Activated naive CD8-positive, alpha-beta T cell treated with anti-CD3 and anti-CD28 coated beads, Interleukin-2, amount 50 U/mL, for 24 hours (primary cell): Measurements from ENCODE around the gene GRIK3.
A peak's percentile ranks its signal among the peaks of the same experiment; 100 is the strongest.

Source experiments
- ATAC-seq: fragments of 150-1000 bp; cut with Tn5 transposase; one replicate; pipeline ENCODE4 v1.10.0; 2021
- DNase-seq: peaks from one replicate; pipeline ENCODE4 v3.0.0; 2021
- H3K27ac Mint-ChIP-seq: one replicate; pipeline ENCODE4 v1.8.0; 2021; ENCODE audit warnings: mild to moderate bottlenecking, mixed read lengths
- H3K27me3 Mint-ChIP-seq: one replicate; pipeline ENCODE4 v1.8.0; 2021; ENCODE audit warnings: mixed read lengths
- H3K36me3 Mint-ChIP-seq: one replicate; pipeline ENCODE4 v1.8.0; 2021; ENCODE audit warnings: low read depth, mixed read lengths
- H3K4me1 Mint-ChIP-seq: one replicate; pipeline ENCODE4 v1.8.0; 2021; ENCODE audit warnings: mixed read lengths
- H3K4me3 Mint-ChIP-seq: one replicate; pipeline ENCODE4 v1.8.0; 2021; ENCODE audit warnings: mild to moderate bottlenecking, moderate library complexity, mixed read lengths
- H3K9me3 Mint-ChIP-seq: one replicate; pipeline ENCODE4 v1.8.0; 2021; ENCODE audit warnings: mixed read lengths

GRIK3 gene

DNA sequence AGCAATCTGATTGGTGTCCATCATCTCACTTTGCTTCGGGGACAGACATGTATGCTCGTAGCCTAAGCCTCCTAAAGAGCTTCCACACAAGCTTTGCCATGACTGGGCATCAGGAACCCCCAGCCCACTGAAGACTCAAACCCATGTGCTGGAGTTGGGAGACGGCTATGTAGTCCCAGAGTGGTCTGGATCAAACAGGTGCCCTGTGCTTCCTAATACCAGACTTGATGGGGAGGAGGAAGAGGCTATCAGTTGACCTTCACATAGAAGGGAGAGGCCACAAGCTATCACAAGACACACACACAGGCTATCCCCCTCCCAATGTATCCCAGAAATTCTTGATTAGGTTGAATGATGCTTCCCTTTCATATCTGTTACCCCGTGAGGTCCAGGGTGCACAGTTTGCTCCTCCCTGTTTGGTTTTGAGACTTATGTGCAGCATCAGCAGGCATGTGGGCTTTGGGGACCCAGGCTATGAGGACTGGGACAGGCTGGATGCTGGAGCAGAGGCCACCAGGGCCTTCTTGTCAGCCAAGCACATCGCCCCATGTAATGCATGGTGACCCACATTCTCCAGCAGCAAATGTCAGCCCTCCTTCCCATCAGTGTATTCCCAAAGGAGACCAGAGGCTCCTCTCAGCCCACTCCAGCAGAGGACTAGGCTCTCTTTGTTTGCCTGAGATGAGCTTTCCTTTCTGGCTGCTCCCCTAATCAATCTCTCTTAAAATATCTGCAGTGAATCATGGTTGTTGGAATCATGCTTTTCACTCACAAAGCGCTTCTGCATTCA, 159.8 kb downstream of the GRIK3 start:
- H3K27me3 Mint-ChIP-seq, result peaks cover 8% of the 10 kb centered on the region
- no peak overlapping the region for H3K27ac Mint-ChIP-seq
- no peaks in the 10 kb centered on the region for H3K36me3 Mint-ChIP-seq
- H3K9me3 Mint-ChIP-seq, result no peaks in the 10 kb centered on the region
- no peak overlapping the region for H3K4me3 Mint-ChIP-seq
- ATAC-seq (no peak), DNase-seq (no peak)
- H3K4me1 Mint-ChIP-seq, result no peaks in the 10 kb centered on the region

DNA sequence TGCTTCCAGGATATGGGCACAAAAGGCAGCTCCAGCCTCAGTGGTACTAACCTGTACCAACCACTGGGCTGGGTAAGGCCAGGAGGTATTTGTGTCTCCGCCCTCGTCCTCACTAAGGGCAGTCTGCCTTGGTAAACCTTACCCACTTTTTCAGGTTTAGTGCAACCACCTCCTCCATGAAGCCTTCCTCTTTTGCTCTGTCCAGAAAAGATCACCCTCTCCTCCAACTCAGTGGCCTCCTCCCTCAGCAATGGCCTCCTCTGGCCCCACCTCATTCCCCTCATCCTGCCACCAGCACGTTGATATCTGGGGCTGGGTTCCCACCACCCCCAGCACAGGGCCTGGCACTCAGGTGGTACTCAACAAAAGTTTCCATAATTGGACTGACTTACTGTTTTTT, 161.5 kb downstream of the GRIK3 start:
- Mint-ChIP-seq H3K27ac (no peak overlapping the region), H3K4me1 (no peaks in the 10 kb centered on the region), H3K36me3 (no peaks in the 10 kb centered on the region), H3K27me3 (peaks cover 8% of the 10 kb centered on the region), H3K4me3 (no peak overlapping the region), H3K9me3 (no peaks in the 10 kb centered on the region)
- ATAC-seq, result no peak
- no peak for DNase-seq

DNA sequence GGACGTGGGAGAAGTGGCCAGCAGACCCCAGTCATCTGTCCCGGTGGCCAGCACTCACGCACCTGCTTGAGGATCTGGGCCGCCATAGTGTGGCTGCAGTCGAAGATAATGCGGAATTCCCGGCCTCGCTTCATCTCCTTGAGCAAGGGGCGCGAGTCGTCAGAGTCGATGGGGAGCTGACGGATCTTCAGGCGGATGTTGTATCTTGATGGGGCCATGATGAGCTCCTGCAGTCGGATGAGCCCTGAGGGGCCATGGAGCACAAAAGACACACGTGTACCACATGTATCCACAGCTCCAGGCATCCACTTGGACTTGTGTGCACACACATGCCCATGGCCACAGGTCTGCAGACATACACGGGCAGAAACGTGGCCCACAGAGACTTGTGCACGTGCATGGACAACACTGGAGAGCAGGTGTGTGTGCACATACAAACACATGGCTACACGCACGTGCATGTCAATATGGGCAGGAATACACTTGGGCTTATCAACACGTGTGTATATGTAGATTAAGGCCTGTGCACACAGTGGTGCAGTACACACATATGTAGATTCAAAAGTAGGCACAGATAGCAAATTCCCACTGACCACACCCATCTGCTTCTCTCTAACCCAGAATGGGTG, 162.1 kb downstream of the GRIK3 start:
- Mint-ChIP-seq H3K4me1 (no peaks in the 10 kb centered on the region), H3K36me3 (no peaks in the 10 kb centered on the region), H3K9me3 (no peaks in the 10 kb centered on the region), H3K27ac (no peak overlapping the region), H3K4me3 (no peak overlapping the region), H3K27me3 (peaks cover 4% of the 10 kb centered on the region)
- no peak for DNase-seq
- ATAC-seq, result no peak

DNA sequence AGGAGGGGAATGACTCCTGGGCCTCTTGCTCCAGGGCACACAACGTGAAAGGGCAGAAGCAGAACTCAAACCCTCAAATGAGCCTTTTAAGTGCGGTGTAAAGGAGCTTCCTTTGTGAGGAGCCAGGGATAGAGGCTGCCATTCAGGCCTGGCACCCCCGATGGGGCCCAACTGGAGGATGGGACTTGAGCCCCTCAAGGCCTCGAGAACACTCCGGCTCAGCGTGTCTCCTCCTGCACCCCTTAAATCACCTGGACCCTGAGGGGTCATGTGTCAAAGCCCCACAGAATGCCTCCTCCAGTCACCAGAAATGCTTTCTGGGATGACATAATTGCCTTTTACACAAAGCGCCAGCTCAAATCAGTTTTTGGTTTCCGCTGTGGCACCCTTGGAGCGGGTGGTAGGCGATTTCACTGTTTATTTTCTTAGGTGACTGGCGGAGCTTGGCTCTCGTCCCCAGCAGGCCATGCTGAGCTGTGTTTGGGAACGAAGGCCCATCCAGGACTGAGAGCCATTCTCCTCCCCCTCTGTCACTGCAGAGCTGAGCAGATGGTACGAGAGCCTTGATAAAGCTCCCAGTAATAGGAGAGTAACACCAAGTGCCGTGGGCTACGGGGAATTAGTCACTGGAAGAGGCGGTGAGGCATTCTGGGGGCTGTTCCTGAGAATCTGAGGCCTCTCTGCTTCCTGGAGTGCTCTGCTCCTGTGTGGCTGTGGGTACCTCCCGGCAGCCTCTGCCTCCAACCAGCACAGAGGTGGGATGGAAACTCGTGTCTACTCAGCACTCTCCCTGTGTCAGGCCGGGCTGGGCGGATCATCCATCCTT, 163.0 kb downstream of the GRIK3 start:
- no peaks in the 10 kb centered on the region for H3K4me1 Mint-ChIP-seq
- H3K27me3 Mint-ChIP-seq, result peaks cover 4% of the 10 kb centered on the region
- H3K27ac Mint-ChIP-seq, result no peak overlapping the region
- H3K9me3 Mint-ChIP-seq, result no peaks in the 10 kb centered on the region
- H3K4me3 Mint-ChIP-seq, result no peak overlapping the region
- DNase-seq (no peak), ATAC-seq (no peak)
- no peaks in the 10 kb centered on the region for H3K36me3 Mint-ChIP-seq

DNA sequence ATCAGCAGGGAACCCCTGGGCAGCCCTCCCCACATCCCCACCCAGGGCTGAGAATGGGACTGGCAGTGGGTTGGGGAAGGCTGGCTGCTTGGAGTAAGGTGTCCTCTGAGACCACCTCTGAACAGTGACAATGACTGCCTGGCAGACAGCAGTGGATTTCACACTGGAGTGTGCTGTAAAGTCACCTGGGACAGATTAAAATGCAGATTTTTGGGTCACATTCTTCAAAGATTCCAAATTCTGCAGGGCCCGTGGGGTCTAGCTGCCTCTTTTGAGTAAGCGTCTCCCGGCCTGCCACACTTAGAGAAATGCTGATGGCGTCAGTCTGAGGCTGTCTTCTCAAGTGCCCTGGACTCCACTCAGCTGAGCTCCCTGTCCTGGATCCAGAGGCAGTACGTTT, 164.5 kb downstream of the GRIK3 start:
- H3K9me3 Mint-ChIP-seq, result no peaks in the 10 kb centered on the region
- H3K36me3 Mint-ChIP-seq, result no peaks in the 10 kb centered on the region
- H3K4me3 Mint-ChIP-seq, result no peak overlapping the region
- no peak for DNase-seq
- ATAC-seq, result no peak
- H3K27ac Mint-ChIP-seq, result no peak overlapping the region
- no peaks in the 10 kb centered on the region for H3K4me1 Mint-ChIP-seq
- peaks cover 4% of the 10 kb centered on the region for H3K27me3 Mint-ChIP-seq

DNA sequence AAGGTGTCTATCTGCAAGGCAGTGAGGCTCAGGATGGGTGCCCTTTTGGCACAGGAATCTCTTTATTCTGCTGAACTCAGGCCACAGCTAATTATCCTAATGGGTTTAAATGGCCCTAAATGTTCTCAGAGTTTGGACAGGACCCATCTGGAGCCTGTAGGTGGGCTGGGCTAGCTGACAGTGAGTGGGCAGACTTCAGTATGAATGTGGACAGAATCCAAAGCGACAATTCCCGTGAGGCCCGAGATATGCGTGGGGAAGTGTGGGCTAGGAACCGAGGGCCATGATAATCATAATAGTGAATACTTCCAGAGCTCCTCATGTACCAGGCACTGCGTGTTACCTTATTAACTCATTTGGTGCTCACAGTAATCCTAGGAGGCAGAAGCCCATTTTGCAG, 165.3 kb downstream of the GRIK3 start:
- ATAC-seq (no peak), DNase-seq (no peak)
- no peaks in the 10 kb centered on the region for H3K4me1 Mint-ChIP-seq
- no peaks in the 10 kb centered on the region for H3K9me3 Mint-ChIP-seq
- H3K4me3 Mint-ChIP-seq, result no peak overlapping the region
- H3K27me3 Mint-ChIP-seq, result peaks cover 4% of the 10 kb centered on the region
- no peak overlapping the region for H3K27ac Mint-ChIP-seq
- H3K36me3 Mint-ChIP-seq, result no peaks in the 10 kb centered on the region

DNA sequence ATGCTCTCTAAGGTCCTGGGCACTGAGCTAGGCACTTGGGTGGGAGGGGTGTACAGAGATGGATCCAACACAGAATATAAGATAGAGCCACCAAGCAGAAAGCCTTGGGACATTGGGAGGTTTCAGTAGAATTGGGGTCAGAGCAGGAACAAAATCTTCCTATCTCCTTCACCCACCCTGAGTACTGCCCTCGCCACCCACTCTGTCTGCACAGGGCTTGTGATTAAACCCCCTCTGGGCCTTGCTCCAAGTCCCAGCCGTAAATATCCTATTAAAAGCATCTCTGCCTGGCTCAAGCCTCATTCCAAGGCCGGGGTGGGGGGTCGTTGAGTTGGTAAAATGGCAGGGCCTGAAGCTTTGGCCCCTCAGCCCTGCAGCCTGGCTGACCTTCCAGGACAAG, 166.7 kb downstream of the GRIK3 start:
- H3K27ac Mint-ChIP-seq, result no peak overlapping the region
- H3K9me3 Mint-ChIP-seq, result no peaks in the 10 kb centered on the region
- ATAC-seq, result no peak
- H3K36me3 Mint-ChIP-seq, result no peaks in the 10 kb centered on the region
- H3K4me1 Mint-ChIP-seq, result no peaks in the 10 kb centered on the region
- H3K4me3 Mint-ChIP-seq, result no peak overlapping the region
- no peak for DNase-seq
- H3K27me3 Mint-ChIP-seq, result no peaks in the 10 kb centered on the region

DNA sequence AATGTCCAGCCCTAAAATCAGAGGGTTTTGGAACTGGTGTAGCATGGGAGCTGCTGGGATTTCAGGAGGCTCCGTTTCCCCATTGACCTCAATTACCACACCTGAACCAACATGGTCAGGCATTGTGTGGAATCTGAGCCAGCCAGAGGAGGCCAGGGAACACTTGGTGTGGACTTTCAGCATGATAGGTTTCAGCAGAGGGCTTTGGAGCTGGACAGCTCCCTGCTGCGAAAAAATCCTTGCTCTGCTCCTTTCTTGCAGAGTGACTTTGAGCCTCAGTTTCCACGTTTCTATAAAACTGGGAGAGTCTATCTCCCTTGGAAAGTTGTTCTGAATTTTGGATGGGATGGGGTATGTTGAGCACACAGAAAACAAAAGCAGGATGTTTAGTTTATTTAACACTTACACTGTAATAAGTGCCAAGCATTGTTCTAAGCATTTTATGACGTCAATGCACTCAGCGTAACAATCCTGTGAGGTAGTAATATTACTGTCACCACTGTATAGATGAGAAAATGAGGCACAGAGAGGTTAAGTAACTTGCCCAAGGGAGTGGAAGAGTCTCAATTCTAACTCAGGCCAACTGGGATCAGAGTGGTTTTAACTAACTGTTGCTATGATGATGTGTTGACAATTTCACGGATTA, 168.0 kb downstream of the GRIK3 start:
- no peaks in the 10 kb centered on the region for H3K36me3 Mint-ChIP-seq
- H3K4me3 Mint-ChIP-seq, result no peak overlapping the region
- H3K27me3 Mint-ChIP-seq, result no peaks in the 10 kb centered on the region
- no peak for ATAC-seq
- no peak for DNase-seq
- H3K27ac Mint-ChIP-seq, result no peak overlapping the region
- no peaks in the 10 kb centered on the region for H3K9me3 Mint-ChIP-seq
- no peaks in the 10 kb centered on the region for H3K4me1 Mint-ChIP-seq

DNA sequence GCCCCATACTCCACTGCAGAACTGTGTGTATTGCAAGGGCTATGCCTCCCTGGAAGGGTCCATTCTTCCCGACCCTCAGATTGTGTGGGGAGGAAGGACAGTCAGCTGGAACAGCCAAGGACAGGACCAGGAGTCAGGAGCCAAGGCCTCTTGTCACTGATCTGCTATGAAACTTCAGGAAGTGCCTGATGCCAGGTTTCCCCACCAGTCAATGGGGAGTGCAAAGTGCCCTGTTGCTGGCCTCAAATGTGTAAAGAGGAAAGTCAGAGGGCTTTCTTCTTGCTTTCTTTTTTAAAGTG, 168.8 kb downstream of the GRIK3 start:
- no peaks in the 10 kb centered on the region for H3K27me3 Mint-ChIP-seq
- DNase-seq (no peak), ATAC-seq (no peak)
- no peaks in the 10 kb centered on the region for H3K9me3 Mint-ChIP-seq
- no peak overlapping the region for H3K27ac Mint-ChIP-seq
- H3K36me3 Mint-ChIP-seq, result no peaks in the 10 kb centered on the region
- H3K4me3 Mint-ChIP-seq, result no peak overlapping the region
- H3K4me1 Mint-ChIP-seq, result no peaks in the 10 kb centered on the region

DNA sequence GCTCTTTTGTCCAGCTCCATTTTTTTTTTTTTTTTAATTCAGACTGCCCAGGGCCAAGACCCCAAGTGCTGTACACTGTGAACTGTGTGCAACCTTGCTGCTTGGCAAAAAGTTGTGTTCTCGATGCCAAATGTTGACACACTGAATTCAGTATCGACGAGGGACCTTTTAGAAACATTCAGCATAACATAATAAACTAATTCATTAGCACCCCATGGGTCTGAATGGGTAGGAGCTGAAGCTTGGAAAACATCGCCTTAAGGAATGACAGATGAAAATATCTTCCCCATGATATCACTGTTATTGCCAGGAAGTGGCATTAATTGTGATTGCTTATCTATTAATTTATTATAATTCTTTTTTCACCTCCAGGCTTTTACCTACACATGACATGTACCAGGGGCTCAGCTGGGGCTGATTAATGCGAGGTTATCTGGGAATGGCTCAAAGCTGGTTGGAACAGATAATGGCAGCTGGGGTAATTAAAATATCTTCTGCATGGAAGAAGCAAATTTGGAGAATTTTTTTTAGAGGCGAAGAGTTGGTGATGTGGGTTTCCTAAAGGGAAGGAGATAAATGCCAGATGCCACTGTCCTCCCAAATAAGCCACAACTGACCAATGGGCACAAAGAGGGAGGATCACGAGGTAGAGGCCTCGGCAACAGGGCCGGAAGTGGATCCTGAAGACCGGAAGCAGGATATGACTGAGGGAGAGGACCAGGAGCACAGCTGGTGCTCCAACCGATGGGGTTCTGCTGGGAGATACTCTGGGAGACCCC, 169.3 kb downstream of the GRIK3 start:
- ATAC-seq (no peak), DNase-seq (no peak)
- Mint-ChIP-seq H3K4me3 (no peak overlapping the region), H3K36me3 (no peaks in the 10 kb centered on the region), H3K4me1 (no peaks in the 10 kb centered on the region), H3K27ac (no peak overlapping the region), H3K27me3 (no peaks in the 10 kb centered on the region), H3K9me3 (no peaks in the 10 kb centered on the region)

DNA sequence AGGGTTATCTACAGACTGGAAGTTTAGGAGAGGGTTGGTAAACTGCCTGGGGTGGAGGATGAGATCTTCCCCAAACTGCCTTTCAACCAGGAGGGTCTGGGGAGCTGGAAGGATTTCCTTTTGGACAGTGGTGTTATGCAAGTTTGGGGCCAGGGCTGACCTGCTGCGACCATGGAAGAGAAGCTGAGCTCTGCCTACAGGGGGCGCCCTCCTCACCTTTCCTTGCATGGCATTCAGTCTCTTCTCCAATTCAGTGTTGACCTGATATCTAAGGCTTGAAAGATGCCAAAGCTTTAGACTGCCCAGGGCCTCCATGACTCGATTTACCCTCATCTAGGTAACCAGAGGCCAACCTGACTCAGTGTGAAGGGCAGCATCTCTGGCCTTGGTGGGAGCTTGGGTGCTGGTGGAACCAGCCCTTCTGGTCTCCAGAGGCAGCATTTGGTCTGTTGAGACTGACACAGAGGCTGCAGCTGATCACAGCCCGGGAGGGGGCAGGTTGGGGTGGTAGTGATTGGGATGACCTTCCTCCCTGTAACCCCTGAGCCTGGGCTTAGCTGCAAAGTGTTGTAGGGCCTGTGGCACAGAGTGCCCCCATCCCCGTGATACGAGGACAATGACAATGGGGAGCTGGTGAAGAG, 170.0 kb downstream of the GRIK3 start:
- H3K27ac Mint-ChIP-seq, result no peak overlapping the region
- ATAC-seq (no peak), DNase-seq (peak; percentile 31)
- no peak overlapping the region for H3K4me3 Mint-ChIP-seq
- no peaks in the 10 kb centered on the region for H3K9me3 Mint-ChIP-seq
- no peaks in the 10 kb centered on the region for H3K27me3 Mint-ChIP-seq
- H3K4me1 Mint-ChIP-seq, result no peaks in the 10 kb centered on the region
- H3K36me3 Mint-ChIP-seq, result no peaks in the 10 kb centered on the region

DNA sequence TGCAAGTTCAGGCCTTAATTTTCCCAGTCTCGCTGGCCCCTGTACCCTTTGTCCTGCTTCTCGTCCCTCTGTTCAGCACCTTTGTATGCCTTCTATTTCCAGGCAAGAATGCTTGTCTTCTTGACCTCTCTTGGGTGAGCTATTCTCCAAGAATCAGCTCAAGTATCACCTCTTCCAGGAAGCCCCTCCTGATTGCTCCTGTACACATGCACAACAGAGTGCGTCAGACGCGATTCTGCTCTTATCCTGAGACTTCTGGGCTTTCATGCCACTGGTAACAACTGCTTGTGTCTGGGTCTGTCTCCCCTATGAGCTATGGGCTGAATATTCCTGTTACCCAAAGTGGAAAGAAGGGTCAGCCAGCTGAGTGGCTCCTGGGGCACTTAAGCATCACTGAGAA, 170.8 kb downstream of the GRIK3 start:
- Mint-ChIP-seq H3K27me3 (no peaks in the 10 kb centered on the region), H3K36me3 (no peaks in the 10 kb centered on the region), H3K9me3 (no peaks in the 10 kb centered on the region), H3K27ac (no peak overlapping the region), H3K4me1 (no peaks in the 10 kb centered on the region), H3K4me3 (no peak overlapping the region)
- ATAC-seq (no peak), DNase-seq (no peak)

DNA sequence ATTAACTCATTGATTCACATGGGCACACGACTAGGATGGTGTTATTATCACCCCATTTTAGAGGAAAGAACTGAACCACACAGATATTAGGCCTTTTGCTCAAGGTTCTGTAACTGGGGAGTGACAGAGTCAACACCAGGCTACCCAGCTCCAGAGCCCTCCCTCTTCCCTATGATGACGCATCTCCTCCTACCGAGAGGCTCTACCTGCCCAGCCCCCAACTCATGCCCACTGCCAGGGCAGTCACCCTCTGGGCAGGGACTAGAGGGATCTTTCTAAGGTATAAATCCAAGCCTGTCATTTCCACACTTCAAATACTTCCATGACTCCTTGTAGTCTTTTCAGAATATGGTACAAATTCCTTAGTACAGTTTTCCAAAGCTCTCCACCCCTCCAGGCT, 171.3 kb downstream of the GRIK3 start:
- ATAC-seq (no peak), DNase-seq (no peak)
- Mint-ChIP-seq H3K9me3 (no peaks in the 10 kb centered on the region), H3K4me3 (no peak overlapping the region), H3K27ac (no peak overlapping the region), H3K27me3 (no peaks in the 10 kb centered on the region), H3K4me1 (no peaks in the 10 kb centered on the region), H3K36me3 (no peaks in the 10 kb centered on the region)

DNA sequence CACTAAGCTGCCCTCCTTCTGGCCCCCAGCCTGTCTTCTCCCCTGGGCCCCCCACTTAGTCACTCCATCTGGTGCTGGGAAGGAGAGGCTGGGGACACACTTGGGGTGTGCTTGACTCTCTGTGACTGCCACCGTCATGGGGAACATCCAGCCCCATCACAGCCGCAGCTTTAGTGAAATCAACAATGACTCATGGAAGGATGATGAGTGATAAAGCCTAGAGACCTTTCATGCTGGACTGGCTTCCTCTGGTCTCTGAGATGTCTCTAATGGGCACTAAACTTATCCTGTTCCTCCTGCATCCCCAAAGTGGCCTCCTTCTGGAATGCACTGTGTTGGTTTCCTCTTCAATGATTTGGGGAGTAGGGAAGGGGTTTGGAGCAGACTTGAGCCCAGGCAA, 172.9 kb downstream of the GRIK3 start:
- H3K27me3 Mint-ChIP-seq, result no peaks in the 10 kb centered on the region
- H3K27ac Mint-ChIP-seq, result no peak overlapping the region
- DNase-seq (no peak), ATAC-seq (no peak)
- no peaks in the 10 kb centered on the region for H3K4me1 Mint-ChIP-seq
- no peak overlapping the region for H3K4me3 Mint-ChIP-seq
- no peaks in the 10 kb centered on the region for H3K9me3 Mint-ChIP-seq
- no peaks in the 10 kb centered on the region for H3K36me3 Mint-ChIP-seq
